NCI-H460 (cell line): ENCODE results near the gene MAN1B1. TPM values are rescaled to one million over a fixed set of nuclear protein-coding genes. Genes with fewer than 3 reads are reported as not detected.

Experiments used
- DNase-seq: peaks from one replicate; pipeline ENCODE4 v3.0.0-alpha.2; 2016; ENCODE audit warnings: low read depth; ENCODE audit errors: extremely low read depth
- total RNA-seq: library from RNA; depleted of rRNA; stranded (reverse); fragments of >200 nt; shearing (Covaris generic); gene quantifications from 2 replicates; pipeline ENCODE4 v1.2.3, GENCODE V29; 2014

Gene MAN1B1
- total RNA-seq, 1 experiment from 2014 or later = 53.6 TPM

DNA sequence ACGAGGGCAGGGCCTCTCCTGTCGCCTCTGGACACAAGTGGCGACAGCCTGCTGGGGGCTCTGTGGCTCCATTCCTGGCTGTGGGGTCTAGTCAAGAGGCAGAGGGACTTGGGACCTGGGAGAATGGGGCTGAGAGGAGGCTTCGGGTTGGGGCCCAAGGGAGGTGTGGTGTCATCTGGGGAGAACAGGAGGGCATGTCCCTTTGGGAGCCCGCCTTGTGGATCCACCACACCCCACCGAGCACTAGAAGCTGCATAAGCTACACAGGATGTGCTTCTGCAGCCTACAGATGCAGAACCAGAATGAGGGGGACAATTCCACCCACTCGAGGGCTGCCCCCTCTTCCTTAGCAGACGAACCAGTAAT lies 3.9 kb upstream of the MAN1B1 start:
- DNase-seq = no peak

DNA sequence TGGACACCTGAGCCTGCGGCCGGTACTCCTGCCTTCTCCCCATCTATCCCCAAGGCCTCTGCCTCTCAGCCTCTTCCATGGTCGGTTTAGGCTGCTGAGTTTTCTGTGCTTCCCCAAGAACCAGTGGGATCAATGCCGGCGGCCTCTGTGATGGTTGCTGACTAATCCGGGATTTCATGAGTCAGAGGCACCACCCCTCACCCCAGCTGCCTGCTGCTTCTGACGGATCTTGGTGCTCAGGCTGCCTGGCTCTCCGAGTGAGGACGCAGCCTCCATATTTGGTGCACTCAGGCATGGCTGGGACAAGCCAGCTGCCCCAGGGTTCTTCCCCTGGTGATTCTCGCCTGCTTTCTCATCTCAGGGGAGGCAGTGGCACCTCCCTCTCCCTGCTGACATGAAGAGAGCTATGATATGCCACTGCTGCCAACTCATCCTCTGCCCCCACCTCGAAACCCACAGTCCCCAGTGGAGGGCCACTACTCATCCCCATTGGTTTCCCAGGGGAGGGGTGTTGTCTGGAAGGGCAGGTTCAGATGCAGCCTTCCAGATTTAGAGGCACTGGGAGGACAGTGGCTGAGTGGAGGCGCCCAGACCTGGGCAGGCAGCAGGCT lies 3.3 kb upstream of the MAN1B1 start:
- DNase-seq = peak; percentile 80

- no peak for DNase-seq
These were observed 2.3 kb upstream of the MAN1B1 start for GRCh38 chr9:137084526-137084925.

GRCh38 chr9:137085920-137086530 lies 760 bp upstream of the MAN1B1 start:
- DNase-seq = no peak

- DNase-seq = no peak
These were observed 682 bp downstream of the MAN1B1 start for GRCh38 chr9:137087409-137087925.

DNA sequence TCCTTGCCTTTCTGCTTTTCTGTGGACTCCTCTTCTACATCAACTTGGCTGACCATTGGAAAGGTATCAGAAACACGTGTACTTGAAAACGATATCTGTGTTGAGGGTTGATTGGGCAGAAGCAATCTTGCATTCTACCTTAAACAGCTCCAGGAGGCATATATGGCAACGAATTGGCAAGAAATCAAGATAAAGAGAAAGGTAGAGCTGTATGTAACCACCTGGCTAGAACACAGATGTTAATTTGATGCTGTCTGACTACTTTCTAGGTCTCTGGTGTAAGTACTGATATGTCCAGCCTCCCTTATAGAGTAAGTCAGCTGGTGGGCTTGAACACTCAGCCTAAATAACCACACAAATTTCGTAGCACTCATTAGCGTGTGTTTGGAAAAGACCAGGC lies 1.3 kb downstream of the MAN1B1 start:
- DNase-seq = no peak

DNA sequence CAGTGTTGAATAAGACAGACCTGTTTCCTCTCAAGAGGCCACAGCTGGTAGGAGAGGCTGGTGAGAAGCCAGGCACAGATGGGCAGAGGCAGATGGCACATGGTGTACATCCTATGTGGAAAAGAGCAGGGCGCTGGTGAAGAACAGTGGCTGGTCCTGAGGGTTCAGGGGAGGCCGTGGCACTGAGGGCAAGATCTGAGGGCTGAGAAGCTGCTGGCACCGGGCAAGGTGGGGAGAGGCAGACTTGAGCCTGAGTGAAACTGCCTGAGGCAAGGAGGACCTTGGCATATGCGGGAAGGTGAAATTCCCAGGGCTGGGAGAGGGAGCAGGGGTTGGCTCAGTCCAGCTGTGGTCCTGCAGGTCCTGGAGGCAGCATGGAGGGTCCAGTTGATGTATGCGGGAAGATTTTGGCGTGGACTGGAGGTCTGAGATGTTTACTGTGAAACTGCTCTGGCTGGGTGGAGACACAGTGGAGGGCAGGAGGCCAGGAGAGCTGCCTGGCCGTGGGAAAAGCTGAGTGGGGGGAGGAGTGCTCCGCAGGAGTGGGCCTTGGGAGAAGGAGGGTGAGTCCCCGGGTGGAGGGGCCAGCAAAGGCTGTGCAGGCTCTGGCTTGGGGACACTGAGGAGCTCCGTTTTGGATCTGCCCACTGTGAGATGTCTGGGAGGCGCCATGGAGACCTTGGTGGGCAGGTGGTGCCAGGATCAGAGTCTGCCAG lies 2.6 kb downstream of the MAN1B1 start:
- no peak for DNase-seq

DNA sequence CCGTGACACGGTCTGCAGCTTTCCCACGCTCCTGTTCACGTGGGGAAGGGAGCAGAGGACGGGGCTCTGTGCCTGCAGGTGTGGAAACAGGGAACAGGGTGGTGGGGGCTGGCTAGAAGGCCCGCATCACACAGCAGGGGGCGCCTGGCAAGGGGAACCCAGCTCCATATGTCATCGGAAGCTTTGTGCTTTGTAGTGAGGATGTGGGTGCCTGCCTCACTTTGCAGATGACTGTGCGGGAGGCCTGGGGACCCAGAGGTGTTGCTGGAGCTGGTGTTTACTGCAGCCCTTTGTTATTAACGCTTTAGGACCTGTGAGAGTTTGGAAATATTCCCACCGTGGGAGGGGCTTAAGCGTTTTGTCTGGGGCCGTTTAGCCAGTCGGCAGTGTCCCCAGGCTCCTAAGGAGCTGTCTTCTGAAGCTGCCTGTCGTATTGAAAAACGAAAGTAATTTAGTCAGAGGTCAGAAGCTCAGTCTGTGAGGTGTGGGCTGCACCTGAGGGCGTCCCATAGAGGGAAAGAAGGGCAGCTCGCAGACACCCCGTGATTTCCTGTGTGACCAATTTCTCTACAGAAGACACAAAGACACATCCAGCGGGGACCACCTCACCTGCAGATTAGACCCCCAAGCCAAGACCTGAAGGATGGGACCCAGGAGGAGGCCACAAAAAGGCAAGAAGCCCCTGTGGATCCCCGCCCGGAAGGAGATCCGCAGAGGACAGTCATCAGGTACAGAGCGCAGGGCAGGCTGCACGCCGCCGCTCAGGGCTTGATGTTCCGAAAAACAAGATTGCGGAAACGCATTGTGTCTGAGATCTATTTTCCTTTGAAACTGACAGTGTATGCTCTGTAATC lies 9.1 kb downstream of the MAN1B1 start:
- no peak for DNase-seq

DNA sequence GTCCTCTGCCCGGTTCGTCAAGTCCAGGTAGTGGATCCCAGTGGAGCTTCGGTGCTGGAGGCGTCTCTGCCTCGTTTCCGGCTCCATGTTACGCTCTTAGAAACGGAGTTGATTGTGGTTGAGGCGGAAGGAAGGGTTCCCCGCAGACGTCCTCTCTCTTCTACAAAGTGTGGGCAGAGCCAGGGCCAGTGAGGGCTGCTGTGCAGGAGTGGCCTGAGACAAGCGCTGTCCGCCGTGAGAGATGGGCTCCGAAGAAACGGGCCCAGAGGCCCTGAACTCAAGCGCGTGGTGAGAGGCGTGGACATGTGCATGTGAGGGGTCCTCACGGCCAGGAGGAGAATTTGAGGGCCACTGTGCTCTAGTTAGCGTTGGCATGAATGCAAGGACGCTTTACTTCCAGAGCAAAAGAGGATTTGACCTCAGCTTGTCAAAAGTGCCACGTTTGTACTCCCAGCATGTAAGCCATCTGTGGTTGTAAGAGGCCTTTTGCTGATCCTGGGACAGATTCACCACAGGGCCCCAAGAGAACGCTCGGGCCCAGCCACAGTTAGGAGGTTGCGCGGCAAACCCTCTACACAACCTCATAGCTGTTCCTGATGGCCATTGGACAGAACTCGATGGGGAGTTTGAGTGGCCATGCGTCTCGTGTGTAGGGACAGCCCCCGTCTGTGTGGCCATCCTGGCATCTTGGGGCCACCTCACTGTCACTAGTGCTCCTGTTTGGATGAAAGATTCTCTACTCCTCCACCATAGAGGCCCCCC lies 10.2 kb downstream of the MAN1B1 start:
- DNase-seq = no peak

DNA sequence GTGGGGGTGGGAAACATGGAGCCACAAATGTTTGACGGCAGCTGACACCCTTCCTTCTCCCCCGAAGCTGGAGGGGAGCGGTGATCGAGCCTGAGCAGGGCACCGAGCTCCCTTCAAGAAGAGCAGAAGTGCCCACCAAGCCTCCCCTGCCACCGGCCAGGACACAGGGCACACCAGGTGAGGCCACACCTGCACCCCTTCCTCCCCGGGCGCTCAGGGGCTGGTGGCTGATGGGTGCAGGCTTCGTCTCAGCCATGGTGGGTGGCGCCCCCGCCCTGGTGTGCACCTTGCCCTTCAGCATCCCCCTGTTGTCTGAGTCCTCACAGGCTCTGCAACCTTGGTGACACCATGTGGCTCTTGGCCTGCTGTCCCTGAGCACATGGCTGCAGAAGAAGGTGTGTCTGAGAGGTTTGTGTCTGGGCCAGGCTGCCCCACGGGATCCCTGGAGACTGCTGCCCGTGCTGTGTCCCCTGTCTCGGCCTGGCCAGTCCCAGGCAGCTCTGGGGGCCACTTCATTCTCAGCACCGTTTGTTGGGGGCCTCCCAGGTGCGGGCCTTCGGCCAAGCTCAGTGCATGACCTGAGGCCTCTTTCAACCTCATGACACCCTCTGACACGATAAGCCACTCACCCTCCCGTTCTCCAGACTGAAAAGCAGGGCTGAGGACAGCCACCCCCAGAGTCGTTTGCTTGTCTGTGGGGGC lies 11.1 kb downstream of the MAN1B1 start:
- no peak for DNase-seq

- DNase-seq = no peak
These were observed 12.4 kb downstream of the MAN1B1 start for GRCh38 chr9:137099231-137099630.

GRCh38 chr9:137103206-137103999 lies 16.6 kb downstream of the MAN1B1 start:
- DNase-seq = no peak

DNA sequence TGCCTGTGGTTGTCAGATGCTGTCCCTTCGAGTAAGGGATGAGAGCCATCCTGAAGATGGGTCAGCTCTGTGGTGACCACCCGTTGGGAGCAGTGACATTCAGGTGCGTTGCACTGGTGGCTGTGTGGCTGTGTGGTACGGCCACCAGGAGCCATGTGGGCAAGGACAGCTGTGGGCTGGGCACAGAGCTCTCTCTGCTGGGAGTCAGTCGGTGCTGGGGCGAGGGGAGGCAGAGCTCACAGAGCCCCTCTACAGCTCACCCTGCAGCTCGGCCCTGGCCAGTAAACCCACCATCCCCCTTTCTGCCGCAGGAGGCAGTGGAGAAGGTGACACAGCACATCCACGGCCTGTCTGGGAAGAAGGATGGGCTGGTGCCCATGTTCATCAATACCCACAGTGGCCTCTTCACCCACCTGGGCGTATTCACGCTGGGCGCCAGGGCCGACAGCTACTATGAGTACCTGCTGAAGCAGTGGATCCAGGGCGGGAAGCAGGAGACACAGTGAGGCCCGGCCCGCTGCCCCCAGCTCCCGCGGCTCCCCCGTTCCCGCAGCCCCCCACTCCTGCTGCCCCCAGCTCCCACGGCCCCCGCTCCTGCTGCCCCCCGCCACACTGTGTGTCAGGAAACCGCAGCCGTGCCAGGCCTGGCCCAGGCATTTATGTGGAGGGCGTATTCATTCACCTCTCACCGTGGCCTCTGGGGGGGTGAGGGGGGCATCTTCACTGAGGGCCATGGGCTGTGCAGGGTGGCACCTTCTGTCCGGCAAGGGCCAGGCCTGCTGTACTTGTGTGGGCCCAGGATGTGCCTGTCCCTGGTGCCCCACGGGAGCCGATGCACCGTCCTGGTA lies 19.3 kb downstream of the MAN1B1 start:
- DNase-seq = no peak

GRCh38 chr9:137106662-137107250 lies 20.0 kb downstream of the MAN1B1 start:
- DNase-seq = no peak

- DNase-seq = no peak
These were observed 20.6 kb downstream of the MAN1B1 start for GRCh38 chr9:137107312-137107921.

DNA sequence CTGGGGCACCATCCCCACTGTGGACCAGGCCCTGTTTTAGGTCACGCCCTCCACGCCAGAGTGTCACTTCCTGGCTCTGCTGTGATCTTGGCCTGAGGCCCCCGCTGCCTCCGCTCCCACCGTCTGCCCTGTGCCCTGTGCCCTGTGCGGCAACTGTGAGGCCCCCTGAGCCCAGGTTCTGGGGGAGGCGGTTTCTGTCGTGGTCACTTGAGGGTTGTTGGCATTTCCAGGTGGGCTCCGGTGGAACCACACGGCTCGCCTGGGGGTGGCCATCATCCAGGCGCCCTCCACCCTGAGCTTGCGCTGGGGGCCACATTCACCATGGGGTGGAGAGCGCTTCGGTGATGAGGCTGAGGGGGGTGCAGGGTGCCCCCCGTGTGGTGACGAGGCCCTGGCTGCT lies 21.2 kb downstream of the MAN1B1 start:
- DNase-seq = no peak

DNA sequence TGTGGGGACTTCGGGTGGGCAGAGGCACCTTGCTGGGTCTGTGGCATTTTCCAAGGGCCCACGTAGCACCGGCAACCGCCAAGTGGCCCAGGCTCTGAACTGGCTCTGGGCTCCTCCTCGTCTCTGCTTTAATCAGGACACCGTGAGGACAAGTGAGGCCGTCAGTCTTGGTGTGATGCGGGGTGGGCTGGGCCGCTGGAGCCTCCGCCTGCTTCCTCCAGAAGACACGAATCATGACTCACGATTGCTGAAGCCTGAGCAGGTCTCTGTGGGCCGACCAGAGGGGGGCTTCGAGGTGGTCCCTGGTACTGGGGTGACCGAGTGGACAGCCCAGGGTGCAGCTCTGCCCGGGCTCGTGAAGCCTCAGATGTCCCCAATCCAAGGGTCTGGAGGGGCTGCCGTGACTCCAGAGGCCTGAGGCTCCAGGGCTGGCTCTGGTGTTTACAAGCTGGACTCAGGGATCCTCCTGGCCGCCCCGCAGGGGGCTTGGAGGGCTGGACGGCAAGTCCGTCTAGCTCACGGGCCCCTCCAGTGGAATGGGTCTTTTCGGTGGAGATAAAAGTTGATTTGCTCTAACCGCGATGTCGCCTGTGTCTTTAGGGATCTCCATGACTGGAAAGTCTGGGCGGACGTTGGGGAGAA lies 21.9 kb downstream of the MAN1B1 start:
- no peak for DNase-seq
